GM19467 (cell line): Measurements from ENCODE around the gene ZCCHC9.

Experiments
- ATAC-seq: cut with Tn5 transposase; IDR thresholded peaks from one replicate; pipeline ENCODE4 v1.9.1; 2021; ENCODE audit warnings: mild to moderate bottlenecking, moderate library complexity; ENCODE audit not compliant: unreplicated experiment

The ZCCHC9 gene

GRCh38 chr5:81355291-81356251, 54.2 kb downstream of the ZCCHC9 start:
- ATAC-seq = no peak

GRCh38 chr5:81359108-81359507, 57.7 kb downstream of the ZCCHC9 start:
- no peak for ATAC-seq

GRCh38 chr5:81359881-81360280, 58.5 kb downstream of the ZCCHC9 start:
- no peak for ATAC-seq

GRCh38 chr5:81360640-81361039, 59.3 kb downstream of the ZCCHC9 start:
- ATAC-seq = no peak

- no peak for ATAC-seq
Observed at GRCh38 chr5:81361600-81361999, 60.2 kb downstream of the ZCCHC9 start.
